Measurements from ENCODE around the gene KCND2. TPM values are rescaled to one million over a fixed set of nuclear protein-coding genes. Genes with fewer than 3 reads are reported as not detected.

Gene KCND2
- total RNA-seq, 2 experiments from 2014 or later: not detected

DNA sequence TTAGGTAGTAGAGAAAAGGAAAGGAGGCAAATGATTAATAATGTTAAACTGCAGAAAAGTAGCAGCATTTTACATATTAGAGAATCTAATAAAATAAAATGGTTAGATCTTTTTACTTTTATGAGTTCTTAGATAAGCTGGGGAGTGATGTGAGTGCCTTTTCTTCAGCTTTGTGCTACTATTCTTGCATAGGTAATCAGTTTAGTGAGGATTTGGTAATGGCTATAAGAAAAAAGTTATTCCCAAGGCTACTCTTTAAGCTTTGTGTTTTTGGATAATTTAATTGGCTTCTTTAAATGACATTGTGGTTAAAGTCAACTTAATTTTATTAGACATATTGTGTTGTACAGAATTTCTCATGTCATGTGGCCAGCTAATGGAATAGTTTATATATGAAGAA lies 3.7 kb downstream of the KCND2 start:
- H3K4me3 Mint-ChIP-seq: no peak overlapping the region
- no peak for DNase-seq
- no peak overlapping the region for H3K27ac Mint-ChIP-seq

DNA sequence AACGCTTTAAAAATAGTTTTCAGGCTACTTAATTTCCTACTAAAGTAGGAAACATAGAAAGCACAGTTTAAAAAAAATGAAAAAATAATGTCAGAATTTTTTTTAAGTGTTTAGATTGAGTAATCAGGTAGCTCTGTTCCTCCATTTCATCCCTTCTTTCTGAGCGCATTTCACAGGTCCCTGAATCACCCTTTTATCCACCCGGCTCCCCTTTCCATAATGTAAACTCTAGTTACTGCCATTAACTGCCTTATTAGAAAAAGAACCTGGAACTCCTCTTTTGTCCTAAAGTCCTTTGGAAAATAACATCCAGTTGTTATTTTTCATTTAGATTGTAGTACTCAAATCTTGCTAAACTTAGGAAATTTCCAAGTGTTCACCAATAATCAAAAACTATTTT lies 5.8 kb downstream of the KCND2 start:
- DNase-seq: no peak
- Mint-ChIP-seq H3K36me3 (no peaks in the 10 kb centered on the region), H3K4me1 (no peaks in the 10 kb centered on the region), H3K27ac (no peak overlapping the region), H3K27me3 (peaks cover 17% of the 10 kb centered on the region), H3K4me3 (no peak overlapping the region), H3K9me3 (no peaks in the 10 kb centered on the region)

More for the DNA sequence above, 3.7 kb downstream of the KCND2 start:
- Mint-ChIP-seq H3K4me1 (peaks cover 4% of the 10 kb centered on the region), H3K27me3 (peaks cover 37% of the 10 kb centered on the region), H3K9me3 (peaks cover 2% of the 10 kb centered on the region), H3K36me3 (no peaks in the 10 kb centered on the region)

DNA sequence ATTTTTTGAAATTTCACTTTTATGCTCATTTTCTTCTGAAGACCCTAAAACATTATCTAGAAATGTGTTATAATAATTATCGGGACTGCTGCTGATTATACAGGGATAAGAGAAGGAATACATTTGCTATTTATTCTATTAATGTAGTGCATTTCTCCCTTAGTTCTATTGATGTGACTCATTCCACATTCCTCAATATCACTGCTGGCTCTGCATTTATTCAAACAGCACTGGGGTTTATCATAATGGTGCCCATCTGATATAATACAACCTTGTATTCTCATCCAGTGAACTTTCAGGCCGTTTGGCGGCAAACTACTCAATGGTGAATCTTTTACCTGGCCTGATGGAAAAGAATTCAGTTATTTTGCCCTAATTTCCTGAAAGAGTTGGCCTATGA lies 7.8 kb downstream of the KCND2 start:
- H3K4me1 Mint-ChIP-seq: no peaks in the 10 kb centered on the region
- no peak for DNase-seq
- no peak overlapping the region for H3K4me3 Mint-ChIP-seq
- no peak overlapping the region for H3K27ac Mint-ChIP-seq
- H3K27me3 Mint-ChIP-seq: no peaks in the 10 kb centered on the region
- H3K9me3 Mint-ChIP-seq: no peaks in the 10 kb centered on the region
- H3K36me3 Mint-ChIP-seq: no peaks in the 10 kb centered on the region

DNA sequence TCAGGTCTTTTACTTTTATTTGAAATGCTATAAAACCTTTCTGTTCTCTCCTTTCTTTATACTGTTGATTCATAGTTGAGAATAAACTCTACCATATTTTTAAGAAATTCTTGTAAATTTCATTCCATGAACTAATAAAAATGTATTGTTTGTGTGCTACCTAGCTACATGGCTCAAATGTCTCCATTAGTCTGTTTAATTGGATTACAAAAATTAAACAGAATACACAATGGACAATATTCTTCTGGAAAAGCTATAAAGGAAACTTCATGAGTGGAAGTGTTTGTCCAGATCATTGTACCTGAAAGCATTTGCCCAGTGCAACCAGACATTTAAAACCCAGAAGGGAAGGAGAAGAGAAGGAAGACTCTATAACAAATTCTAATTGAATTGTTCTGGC lies 20.1 kb downstream of the KCND2 start:
- Mint-ChIP-seq H3K27me3 (no peaks in the 10 kb centered on the region), H3K27ac (no peak overlapping the region), H3K4me3 (no peak overlapping the region), H3K4me1 (no peaks in the 10 kb centered on the region), H3K36me3 (no peaks in the 10 kb centered on the region), H3K9me3 (no peaks in the 10 kb centered on the region)
- DNase-seq: no peak

DNA sequence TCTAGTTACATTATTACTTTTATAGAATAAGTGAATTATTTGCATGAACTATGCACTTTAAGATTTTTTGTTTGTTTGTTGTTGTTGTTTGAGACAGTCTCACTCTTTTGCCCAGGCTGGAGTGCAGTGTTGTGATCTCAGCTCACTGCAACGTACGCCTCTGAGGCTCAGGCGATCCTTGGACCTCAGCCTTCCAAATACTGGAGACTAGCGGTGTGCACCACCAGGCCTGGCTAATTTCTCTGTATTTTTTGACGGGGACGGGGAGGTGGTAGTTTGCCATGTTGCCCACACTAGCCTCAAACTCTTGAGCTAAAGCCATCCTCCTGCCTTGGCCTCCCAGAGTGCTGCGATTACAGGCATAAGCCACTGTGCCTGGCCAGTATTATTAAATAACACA lies 29.2 kb downstream of the KCND2 start:
- Mint-ChIP-seq H3K4me1 (no peaks in the 10 kb centered on the region), H3K36me3 (no peaks in the 10 kb centered on the region), H3K9me3 (peaks cover 1% of the 10 kb centered on the region), H3K4me3 (no peak overlapping the region), H3K27ac (no peak overlapping the region), H3K27me3 (no peaks in the 10 kb centered on the region)
- DNase-seq: no peak

DNA sequence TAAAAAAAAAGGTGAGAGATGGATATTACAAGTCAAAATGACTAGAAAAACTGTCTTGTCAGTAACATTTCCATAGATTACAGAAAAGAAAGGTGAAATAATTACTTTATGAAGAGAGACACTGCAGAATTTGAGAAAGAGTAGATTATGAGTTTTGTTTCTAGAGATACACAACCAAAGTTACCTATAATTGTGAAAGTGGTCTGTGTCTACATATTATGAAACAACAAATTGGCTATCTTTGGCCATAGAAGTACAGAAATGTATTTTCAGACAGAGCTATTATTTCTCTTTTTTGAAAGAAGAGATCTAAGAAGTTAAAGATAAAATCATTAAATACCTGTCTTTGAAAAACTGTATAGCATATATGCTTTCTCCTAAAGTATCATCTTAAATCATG lies 30.1 kb downstream of the KCND2 start:
- H3K4me3 Mint-ChIP-seq: no peak overlapping the region
- no peak for DNase-seq
- no peaks in the 10 kb centered on the region for H3K4me1 Mint-ChIP-seq
- peaks cover 1% of the 10 kb centered on the region for H3K9me3 Mint-ChIP-seq
- no peaks in the 10 kb centered on the region for H3K27me3 Mint-ChIP-seq
- H3K36me3 Mint-ChIP-seq: no peaks in the 10 kb centered on the region
- H3K27ac Mint-ChIP-seq: no peak overlapping the region

DNA sequence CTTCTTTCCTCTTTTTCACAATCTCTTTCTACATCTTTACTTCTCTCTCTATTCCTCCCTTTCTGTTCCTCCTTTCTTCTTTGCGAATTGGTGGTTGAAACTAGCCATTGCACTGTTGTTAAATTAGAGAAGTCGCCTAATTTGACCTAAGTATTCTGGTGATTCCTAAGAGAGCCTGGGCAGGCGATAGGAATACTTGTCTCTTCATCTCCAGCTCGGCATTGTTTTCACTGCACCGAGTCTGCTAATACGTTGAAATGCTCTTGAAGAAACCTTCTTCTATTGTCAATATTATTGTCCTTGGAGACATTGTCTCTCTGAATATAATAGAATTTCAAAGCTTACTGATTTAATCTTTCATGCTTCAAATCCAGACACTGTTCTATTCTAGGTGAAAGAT lies 31.7 kb downstream of the KCND2 start:
- no peaks in the 10 kb centered on the region for H3K36me3 Mint-ChIP-seq
- no peak overlapping the region for H3K4me3 Mint-ChIP-seq
- H3K4me1 Mint-ChIP-seq: no peaks in the 10 kb centered on the region
- H3K27ac Mint-ChIP-seq: no peak overlapping the region
- DNase-seq: no peak
- H3K27me3 Mint-ChIP-seq: no peaks in the 10 kb centered on the region
- peaks cover 3% of the 10 kb centered on the region for H3K9me3 Mint-ChIP-seq

DNA sequence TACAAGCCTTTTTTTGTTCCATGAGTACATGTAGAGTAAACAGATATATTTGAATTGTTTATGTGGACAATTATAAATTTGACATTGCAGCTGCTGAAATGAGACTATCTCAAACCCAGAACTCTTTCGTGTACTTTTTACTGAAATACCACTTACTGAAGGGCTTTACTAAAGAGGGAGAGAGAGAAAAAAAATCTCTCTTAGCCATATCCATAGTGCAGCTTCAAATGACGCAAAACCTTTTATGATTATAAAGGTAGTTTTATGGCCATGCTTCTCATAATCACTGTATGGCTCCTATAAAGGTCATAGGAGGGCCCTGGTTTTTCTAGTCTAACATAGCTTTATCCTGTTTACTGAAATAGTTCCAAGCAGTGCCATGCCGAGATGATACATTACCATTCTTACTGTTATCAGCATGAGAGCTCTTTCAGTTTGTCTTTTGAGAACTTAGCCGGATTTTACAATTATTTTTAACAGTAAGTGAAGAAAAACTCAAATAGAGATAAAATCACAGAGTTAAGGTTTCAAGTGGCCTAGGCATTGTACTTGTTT lies 35.1 kb downstream of the KCND2 start:
- no peaks in the 10 kb centered on the region for H3K27me3 Mint-ChIP-seq
- no peak for DNase-seq
- H3K9me3 Mint-ChIP-seq: peaks cover 4% of the 10 kb centered on the region
- no peaks in the 10 kb centered on the region for H3K36me3 Mint-ChIP-seq
- H3K4me1 Mint-ChIP-seq: no peaks in the 10 kb centered on the region
- no peak overlapping the region for H3K27ac Mint-ChIP-seq
- H3K4me3 Mint-ChIP-seq: no peak overlapping the region

DNA sequence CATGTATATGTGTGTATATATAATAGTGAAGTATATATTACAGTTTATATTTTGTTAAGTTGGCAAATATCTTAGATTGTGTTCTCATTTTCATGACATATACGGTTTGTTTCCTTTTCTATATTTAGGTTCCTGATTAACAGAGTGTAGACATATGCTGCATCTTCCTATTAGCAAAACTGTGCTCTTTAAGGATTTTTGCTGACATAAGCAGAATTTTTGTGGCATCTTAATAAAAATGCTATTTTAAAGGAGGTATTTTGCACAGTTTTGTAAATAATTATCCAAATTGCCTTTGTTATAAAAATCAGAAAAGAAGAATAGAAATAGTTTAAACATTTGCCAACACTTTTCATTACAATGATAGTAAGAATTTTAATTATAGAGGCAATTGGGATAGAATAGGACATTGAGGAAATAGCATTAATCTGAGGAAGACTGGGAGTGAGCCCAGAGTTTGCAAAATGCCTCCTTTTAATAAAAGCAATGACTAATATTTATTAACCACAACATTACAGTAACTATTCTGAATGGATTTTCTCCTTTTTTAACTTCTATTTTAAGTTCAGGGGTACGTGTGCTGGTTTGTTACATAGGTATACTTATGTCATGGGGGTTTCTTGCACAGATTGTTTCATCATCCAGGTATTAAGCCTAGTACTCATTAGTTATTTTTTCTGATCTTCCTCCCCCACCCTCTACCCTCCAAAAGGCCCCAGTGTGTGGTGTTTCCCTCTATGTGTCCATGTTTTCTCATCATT lies 38.2 kb downstream of the KCND2 start:
- Mint-ChIP-seq H3K4me3 (no peak overlapping the region), H3K27me3 (no peaks in the 10 kb centered on the region), H3K27ac (no peak overlapping the region), H3K36me3 (no peaks in the 10 kb centered on the region), H3K4me1 (no peaks in the 10 kb centered on the region), H3K9me3 (peaks cover 3% of the 10 kb centered on the region)
- DNase-seq: no peak

DNA sequence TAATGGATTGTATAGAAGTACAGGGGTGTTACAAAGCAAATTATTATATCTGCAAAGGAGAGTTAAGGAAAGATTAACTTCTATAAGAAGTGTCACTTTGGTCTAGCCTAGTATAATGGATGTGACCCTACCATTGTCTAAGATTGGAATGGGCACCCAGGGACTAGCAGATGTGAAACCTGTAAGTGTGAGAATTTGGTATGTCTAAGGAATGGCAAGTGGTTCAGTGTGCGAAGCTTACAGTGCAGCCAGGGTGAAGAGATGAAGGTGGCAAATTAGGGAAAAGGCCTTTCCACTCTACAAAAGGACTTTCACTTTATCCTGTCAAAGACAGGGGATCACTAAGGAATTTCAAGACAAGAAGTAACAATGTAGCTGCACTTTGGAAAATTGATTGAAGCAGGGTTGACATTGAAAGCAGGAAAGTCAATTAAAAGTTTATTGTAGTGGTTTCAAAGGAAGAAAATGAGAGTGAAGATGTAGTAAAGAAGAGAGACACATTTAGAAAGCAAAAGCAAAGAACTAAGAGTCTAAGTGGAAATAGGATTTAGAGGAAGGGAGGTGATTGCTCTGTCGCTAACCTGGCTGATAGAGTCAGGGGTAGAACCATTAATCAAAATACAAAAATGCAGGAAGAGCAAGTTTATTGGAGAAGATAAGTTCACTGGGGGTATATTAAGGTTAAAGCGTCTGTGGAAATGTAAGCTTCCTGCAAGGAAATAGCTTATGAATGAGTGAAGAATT lies 47.4 kb downstream of the KCND2 start:
- H3K9me3 Mint-ChIP-seq: no peaks in the 10 kb centered on the region
- H3K27me3 Mint-ChIP-seq: no peaks in the 10 kb centered on the region
- DNase-seq: no peak
- H3K36me3 Mint-ChIP-seq: no peaks in the 10 kb centered on the region
- no peaks in the 10 kb centered on the region for H3K4me1 Mint-ChIP-seq
- H3K4me3 Mint-ChIP-seq: no peak overlapping the region
- no peak overlapping the region for H3K27ac Mint-ChIP-seq

DNA sequence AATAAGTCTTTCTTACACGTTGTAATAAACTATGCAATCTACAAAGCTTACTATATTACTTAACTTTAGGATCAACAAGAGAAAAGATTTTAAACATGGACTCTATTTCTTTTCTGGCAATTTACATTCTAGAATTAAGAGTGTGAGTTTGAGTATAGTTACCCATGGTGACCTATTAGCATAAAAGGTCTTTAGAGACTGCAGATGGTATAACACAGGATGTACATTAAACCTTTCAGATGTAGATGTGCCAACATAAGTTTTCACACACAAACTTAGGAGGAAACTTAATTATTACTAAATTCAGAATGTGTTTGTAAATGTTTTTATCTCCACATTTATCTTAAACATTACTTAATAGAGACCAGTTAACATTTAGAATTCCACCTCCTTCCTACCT lies 54.1 kb downstream of the KCND2 start:
- H3K27ac Mint-ChIP-seq: no peak overlapping the region
- no peak overlapping the region for H3K4me3 Mint-ChIP-seq
- H3K4me1 Mint-ChIP-seq: no peaks in the 10 kb centered on the region
- no peak for DNase-seq
- H3K27me3 Mint-ChIP-seq: no peaks in the 10 kb centered on the region
- H3K9me3 Mint-ChIP-seq: no peaks in the 10 kb centered on the region
- H3K36me3 Mint-ChIP-seq: no peaks in the 10 kb centered on the region

DNA sequence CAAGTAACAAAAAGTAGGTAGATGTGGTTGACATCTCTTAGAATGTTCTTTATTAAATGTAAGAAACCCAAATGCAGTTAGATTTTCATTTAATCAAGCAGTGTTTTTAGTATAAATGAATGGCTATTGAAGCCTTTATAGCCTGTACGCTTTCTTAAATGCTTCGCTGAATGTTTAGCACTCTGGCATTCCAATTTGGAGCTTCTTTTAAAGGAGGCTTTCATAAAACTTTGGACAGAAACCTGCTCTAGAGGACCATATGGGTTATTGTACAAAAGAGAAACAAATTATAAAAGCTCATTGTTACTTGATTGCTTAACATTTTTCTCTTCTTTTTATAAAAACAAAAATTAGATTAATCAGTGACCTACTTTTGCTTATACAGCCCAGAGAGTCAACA lies 59.5 kb downstream of the KCND2 start:
- no peak for DNase-seq
- H3K4me1 Mint-ChIP-seq: no peaks in the 10 kb centered on the region
- no peaks in the 10 kb centered on the region for H3K36me3 Mint-ChIP-seq
- H3K4me3 Mint-ChIP-seq: no peak overlapping the region
- no peaks in the 10 kb centered on the region for H3K27me3 Mint-ChIP-seq
- no peaks in the 10 kb centered on the region for H3K9me3 Mint-ChIP-seq
- H3K27ac Mint-ChIP-seq: no peak overlapping the region

DNA sequence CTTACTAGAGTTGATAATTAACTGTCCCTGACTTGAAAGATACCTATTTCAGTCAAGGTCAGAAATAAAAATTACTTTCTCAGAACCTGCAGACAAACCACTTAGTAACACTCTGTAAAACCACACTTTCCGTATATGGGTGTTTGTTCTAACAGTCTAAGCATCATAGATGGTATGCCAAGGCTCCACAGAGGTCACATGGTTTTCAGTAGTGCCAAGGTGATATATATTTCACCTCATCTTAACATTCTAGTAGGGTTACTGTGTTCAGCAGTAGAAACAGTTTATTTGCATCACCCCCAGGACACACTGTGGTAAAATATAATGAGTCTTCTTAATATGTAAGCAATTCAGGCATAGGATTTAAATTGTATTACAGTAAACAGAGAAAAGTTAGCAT lies 61.5 kb downstream of the KCND2 start:
- Mint-ChIP-seq H3K4me3 (no peak overlapping the region), H3K4me1 (no peaks in the 10 kb centered on the region)

DNA sequence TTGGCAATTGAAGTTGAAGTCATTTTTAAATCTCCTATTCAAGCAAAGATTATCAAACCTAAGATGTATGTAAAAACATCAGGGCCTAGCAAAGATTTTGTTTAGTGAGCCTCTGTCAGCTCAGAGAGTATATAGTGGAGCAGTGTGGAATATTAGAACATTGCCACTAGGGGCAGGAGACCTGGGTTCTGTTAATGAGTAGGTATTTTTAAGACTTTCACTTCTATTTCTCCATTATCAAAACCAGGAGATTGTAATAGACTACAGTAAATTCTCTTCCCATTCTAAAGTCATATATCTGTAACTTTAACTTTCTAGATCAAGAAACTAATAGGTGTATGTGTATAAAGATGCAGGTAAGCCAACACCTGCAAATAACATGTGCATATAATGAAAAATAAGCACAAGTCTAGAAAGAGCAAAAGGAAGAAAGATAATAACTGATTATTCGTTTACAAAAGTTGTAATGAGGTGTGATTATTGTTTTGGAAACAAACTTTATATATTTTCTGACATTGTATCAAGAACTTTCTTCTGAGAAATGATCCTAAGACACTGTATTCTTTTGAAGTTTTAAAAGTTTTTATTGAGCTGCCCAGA lies 64.4 kb downstream of the KCND2 start:
- no peaks in the 10 kb centered on the region for H3K9me3 Mint-ChIP-seq
- DNase-seq: no peak

More for the DNA sequence above, 61.5 kb downstream of the KCND2 start:
- no peaks in the 10 kb centered on the region for H3K36me3 Mint-ChIP-seq
- DNase-seq: no peak
- no peak overlapping the region for H3K27ac Mint-ChIP-seq
- no peaks in the 10 kb centered on the region for H3K9me3 Mint-ChIP-seq
- H3K27me3 Mint-ChIP-seq: no peaks in the 10 kb centered on the region

DNA sequence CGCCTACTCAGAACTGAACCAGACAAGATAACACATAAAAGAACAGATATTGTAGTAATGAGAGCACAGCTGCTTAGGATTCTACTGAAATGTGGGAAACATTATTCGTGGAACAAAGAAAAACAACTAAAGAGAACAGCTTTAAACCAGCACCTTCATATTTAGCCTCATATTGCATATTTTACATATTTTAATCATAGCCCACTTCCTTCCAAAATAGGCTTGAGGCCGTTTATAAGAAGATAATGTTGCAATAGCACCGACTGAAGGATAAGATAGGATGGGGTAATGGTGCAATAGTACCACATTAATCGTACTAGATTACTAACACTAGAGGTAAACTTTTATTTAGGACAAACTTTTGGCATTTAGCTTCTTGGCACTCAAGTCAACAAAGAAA lies 71.3 kb downstream of the KCND2 start:
- Mint-ChIP-seq H3K4me3 (no peak overlapping the region), H3K27ac (no peak overlapping the region), H3K9me3 (peaks cover 2% of the 10 kb centered on the region), H3K36me3 (no peaks in the 10 kb centered on the region), H3K4me1 (no peaks in the 10 kb centered on the region), H3K27me3 (no peaks in the 10 kb centered on the region)
- no peak for DNase-seq

More for the DNA sequence above, 64.4 kb downstream of the KCND2 start:
- Mint-ChIP-seq H3K27ac (no peak overlapping the region), H3K36me3 (no peaks in the 10 kb centered on the region), H3K4me1 (no peaks in the 10 kb centered on the region), H3K27me3 (no peaks in the 10 kb centered on the region), H3K4me3 (no peak overlapping the region)

All from activated naive CD8-positive, alpha-beta T cell treated with anti-CD3 and anti-CD28 coated beads for 36 hours (primary cell).